Neural progenitor cell (in vitro differentiated cells): Measurements from ENCODE around the gene RNU11. TPM values are rescaled to one million over a fixed set of nuclear protein-coding genes. Genes with fewer than 3 reads are reported as not detected.
"Not testable (repeated sequence)": the region's sequence is repeated elsewhere in the genome, so short reads cannot be mapped to it uniquely, and the experiment has no call there.

ENCODE experiments used
- DNase-seq: peaks from one replicate; pipeline ENCODE4 v3.0.0-alpha.2; 2016; ENCODE audit warnings: low spot score
- H2AFZ ChIP-seq: fragments of 200-600 bp; sonication (generic); replicated peaks from 2 replicates; pipeline ENCODE4 v1.6.1; 2016; ENCODE audit warnings: antibody characterized with exemption
- H3F3A ChIP-seq: fragments of 200-600 bp; sonication (generic); 2 replicates; pipeline ENCODE4 v1.6.1; 2016; ENCODE audit warnings: antibody characterized with exemption, low read depth
- H3K27ac ChIP-seq: fragments of 200-600 bp; sonication (generic); 2 replicates; pipeline ENCODE4 v1.5.1; 2016; ENCODE audit warnings: mild to moderate bottlenecking
- H3K27me3 ChIP-seq: fragments of 200-600 bp; sonication (generic); 2 replicates; pipeline ENCODE4 v1.6.1; 2016; ENCODE audit warnings: mild to moderate bottlenecking, moderate library complexity
- H3K36me3 ChIP-seq: fragments of 200-600 bp; sonication (generic); 2 replicates; pipeline ENCODE4 v1.5.1; 2016
- H3K4me1 ChIP-seq: fragments of 200-600 bp; sonication (generic); 2 replicates; pipeline ENCODE4 v1.6.1; 2016; ENCODE audit warnings: mixed run types
- H3K4me2 ChIP-seq: fragments of 200-600 bp; sonication (generic); 2 replicates; pipeline ENCODE4 v1.6.1; 2016
- H3K4me3 ChIP-seq: fragments of 200-600 bp; sonication (generic); 2 replicates; pipeline ENCODE4 v1.5.1; 2016
- H3K79me2 ChIP-seq: fragments of 200-600 bp; sonication (generic); 2 replicates; pipeline ENCODE4 v1.6.1; 2016; ENCODE audit warnings: low read depth
- H3K9ac ChIP-seq: fragments of 200-600 bp; sonication (generic); 2 replicates; pipeline ENCODE4 v1.6.1; 2016
- H3K9me3 ChIP-seq: fragments of 200-600 bp; sonication (generic); 2 replicates; pipeline ENCODE4 v1.5.1; 2016; ENCODE audit warnings: low read depth
- H4K20me1 ChIP-seq: fragments of 200-600 bp; sonication (generic); 2 replicates; pipeline ENCODE4 v1.6.1; 2016; ENCODE audit warnings: low read depth
- H3K27ac Mint-ChIP-seq: 3 replicates; pipeline ENCODE4 v1.8.0; 2021; ENCODE audit warnings: mixed read lengths
- H3K27me3 Mint-ChIP-seq: 2 replicates; pipeline ENCODE4 v1.8.0; 2022; ENCODE audit warnings: low read depth, mild to moderate bottlenecking, inconsistent platforms, moderate library complexity, mixed read lengths; ENCODE audit not compliant: insufficient read depth
- H3K36me3 Mint-ChIP-seq: 3 replicates; pipeline ENCODE4 v1.8.0; 2021; ENCODE audit warnings: mixed read lengths
- H3K4me1 Mint-ChIP-seq: 3 replicates; pipeline ENCODE4 v1.8.0; 2021; ENCODE audit warnings: mixed read lengths
- H3K4me3 Mint-ChIP-seq: 3 replicates; pipeline ENCODE4 v1.8.0; 2021; ENCODE audit warnings: mild to moderate bottlenecking, moderate library complexity, mixed read lengths
- H3K9me3 Mint-ChIP-seq: 3 replicates; pipeline ENCODE4 v1.8.0; 2020; ENCODE audit warnings: mixed read lengths
- CTCF ChIP-seq: fragments of 200-600 bp; sonication (generic); IDR thresholded peaks from 2 replicates; pipeline ENCODE4 v1.5.1; 2017; ENCODE audit warnings: antibody characterized with exemption, mild to moderate bottlenecking
- EZH2 ChIP-seq: fragments of 200-600 bp; sonication (generic); IDR thresholded peaks from 2 replicates; pipeline ENCODE4 v1.6.1; 2017; ENCODE audit warnings: antibody characterized with exemption, mild to moderate bottlenecking, moderate library complexity
- EZH2phosphoT487 ChIP-seq: fragments of 200-600 bp; sonication (generic); IDR thresholded peaks from 2 replicates; pipeline ENCODE4 v1.6.1; 2017; ENCODE audit warnings: antibody characterized with exemption
- total RNA-seq: library from RNA; depleted of rRNA; stranded (reverse); fragments of >200 nt; gene quantifications from 2 replicates; pipeline ENCODE4 v1.2.3, GENCODE V29; 2015; ENCODE audit warnings: low replicate concordance

Gene RNU11
- total RNA-seq, 1 donor from 2014 or later: not detected

- H3K27me3 Mint-ChIP-seq: peaks cover 5% of the 10 kb centered on the region
- no peaks in the 10 kb centered on the region for H3K36me3 Mint-ChIP-seq
- Histone ChIP-seq H3K79me2 (peaks cover 12% of the 10 kb centered on the region), H4K20me1 (no peaks in the 10 kb centered on the region), H3K27me3 (no peaks in the 10 kb centered on the region), H3F3A (peaks cover 57% of the 10 kb centered on the region), H3K36me3 (no peaks in the 10 kb centered on the region), H3K9me3 (no peaks in the 10 kb centered on the region), H3K4me3 (no peak overlapping the region), H3K27ac (no peak overlapping the region), H2AFZ (no peak overlapping the region), H3K4me2 (no peak overlapping the region), H3K9ac (no peak overlapping the region), H3K4me1 (peaks cover 21% of the 10 kb centered on the region)
- H3K4me3 Mint-ChIP-seq: no peak overlapping the region
- DNase-seq: no peak
- TF ChIP-seq CTCF (no peak), EZH2phosphoT487 (no peak), EZH2 (no peak)
- no peak overlapping the region for H3K27ac Mint-ChIP-seq
- peaks cover 36% of the 10 kb centered on the region for H3K4me1 Mint-ChIP-seq
- no peaks in the 10 kb centered on the region for H3K9me3 Mint-ChIP-seq
Observed at GRCh38 chr1:28646040-28646439, 2.4 kb upstream of the RNU11 start.

- peak overlapping the region; percentile 99 for H3K27ac Mint-ChIP-seq
- Histone ChIP-seq H3K79me2 (no peaks in the 10 kb centered on the region), H3K27ac (peak overlapping the region; percentile 100), H2AFZ (peak overlapping the region; percentile 93), H3K36me3 (no peaks in the 10 kb centered on the region), H3K4me3 (peak overlapping the region; percentile 40), H3F3A (peaks cover 48% of the 10 kb centered on the region), H3K27me3 (no peaks in the 10 kb centered on the region), H3K9me3 (no peaks in the 10 kb centered on the region), H3K4me1 (peaks cover 14% of the 10 kb centered on the region), H4K20me1 (no peaks in the 10 kb centered on the region), H3K4me2 (peak overlapping the region; percentile 71), H3K9ac (peak overlapping the region; percentile 96)
- peak overlapping the region; percentile 90 for H3K4me3 Mint-ChIP-seq
- H3K27me3 Mint-ChIP-seq: peaks cover 5% of the 10 kb centered on the region
- peaks cover 26% of the 10 kb centered on the region for H3K4me1 Mint-ChIP-seq
- no peaks in the 10 kb centered on the region for H3K36me3 Mint-ChIP-seq
- TF ChIP-seq CTCF (no peak), EZH2 (no peak), EZH2phosphoT487 (no peak)
- peak; percentile 92 for DNase-seq
- H3K9me3 Mint-ChIP-seq: no peaks in the 10 kb centered on the region
Observed at GRCh38 chr1:28648008-28648473, 359 bp upstream of the RNU11 start.

GRCh38 chr1:28653063-28653462, 4.7 kb downstream of the RNU11 start:
- not testable (repeated sequence) for H3K36me3 ChIP-seq, DNase-seq, H3K27me3 Mint-ChIP-seq, H3K27ac ChIP-seq, H3K36me3 Mint-ChIP-seq, H3K9me3 Mint-ChIP-seq, H3K4me1 Mint-ChIP-seq, H3K27ac Mint-ChIP-seq, H3K79me2 ChIP-seq, H3K27me3 ChIP-seq, H3K4me3 ChIP-seq, H3K4me2 ChIP-seq, H3K4me3 Mint-ChIP-seq, H4K20me1 ChIP-seq, H2AFZ ChIP-seq, H3K4me1 ChIP-seq, H3K9ac ChIP-seq, H3K9me3 ChIP-seq
- H3F3A ChIP-seq: peaks cover 22% of the 10 kb centered on the region

- peak; percentile 43 for TF ChIP-seq CTCF
- H3K4me3 ChIP-seq, H3K4me2 ChIP-seq, H3K9me3 Mint-ChIP-seq, H3K4me1 Mint-ChIP-seq, H3K4me1 ChIP-seq, H3K9ac ChIP-seq, H2AFZ ChIP-seq, H3K27ac ChIP-seq, H3K4me3 Mint-ChIP-seq, H3K36me3 Mint-ChIP-seq, H3K27me3 Mint-ChIP-seq, H4K20me1 ChIP-seq, H3K9me3 ChIP-seq, H3K79me2 ChIP-seq, H3K27me3 ChIP-seq, H3K27ac Mint-ChIP-seq, H3K36me3 ChIP-seq: not testable (repeated sequence)
- H3F3A ChIP-seq: peaks cover 14% of the 10 kb centered on the region
- DNase-seq: peak; percentile 55
Observed at GRCh38 chr1:28653870-28654269, 5.5 kb downstream of the RNU11 start.

- H2AFZ ChIP-seq, H3K27ac ChIP-seq, H3K9me3 Mint-ChIP-seq, H3K9me3 ChIP-seq, H4K20me1 ChIP-seq, H3K79me2 ChIP-seq, H3F3A ChIP-seq, H3K4me2 ChIP-seq, H3K4me1 ChIP-seq, H3K9ac ChIP-seq, H3K36me3 ChIP-seq, H3K36me3 Mint-ChIP-seq, DNase-seq, H3K27me3 Mint-ChIP-seq, H3K4me1 Mint-ChIP-seq, H3K27ac Mint-ChIP-seq, H3K27me3 ChIP-seq, H3K4me3 ChIP-seq: not testable (repeated sequence)
- peak overlapping the region; percentile 59 for H3K4me3 Mint-ChIP-seq
Observed at GRCh38 chr1:28655448-28656311, 7.3 kb downstream of the RNU11 start.
